H7 (cell line): ENCODE data around the gene DHRSX. TPM values are rescaled to one million over a fixed set of nuclear protein-coding genes. Genes with fewer than 3 reads are reported as not detected.

Experiments used
- DNase-seq: peaks from one replicate; pipeline ENCODE4 v3.0.0; 2012
- H3K27me3 ChIP-seq: 2 replicates; pipeline ENCODE4 v1.6.0; 2011; ENCODE audit warnings: mild to moderate bottlenecking, low read length; ENCODE audit not compliant: control insufficient read depth, insufficient read depth
- H3K36me3 ChIP-seq: replicated peaks from 2 replicates; pipeline ENCODE4 v1.5.1; 2011; ENCODE audit warnings: low read length; ENCODE audit not compliant: control insufficient read depth, insufficient read depth
- H3K4me3 ChIP-seq: 2 replicates; pipeline ENCODE4 v1.5.1; 2011; ENCODE audit warnings: low read depth, mild to moderate bottlenecking, control low read depth, low read length, moderate library complexity; ENCODE audit not compliant: insufficient read depth
- total RNA-seq: library from RNA; depleted of rRNA; stranded (reverse); fragments of >200 nt; shearing (Covaris generic); gene quantifications from 2 replicates; pipeline ENCODE4 v1.2.3, GENCODE V29; 2014

The DHRSX gene
- total RNA-seq, 1 experiment from 2014 or later = 25.5 TPM

GRCh38 chrX:2497961-2498780, 2.6 kb downstream of the DHRSX start:
- Histone ChIP-seq H3K27me3 (no peaks in the 10 kb centered on the region), H3K4me3 (peak overlapping the region; percentile 19; the same call in 1 of the 2 replicates), H3K36me3 (peaks cover 2% of the 10 kb centered on the region; the same call in 1 of the 2 replicates)
- no peak for DNase-seq

DNA sequence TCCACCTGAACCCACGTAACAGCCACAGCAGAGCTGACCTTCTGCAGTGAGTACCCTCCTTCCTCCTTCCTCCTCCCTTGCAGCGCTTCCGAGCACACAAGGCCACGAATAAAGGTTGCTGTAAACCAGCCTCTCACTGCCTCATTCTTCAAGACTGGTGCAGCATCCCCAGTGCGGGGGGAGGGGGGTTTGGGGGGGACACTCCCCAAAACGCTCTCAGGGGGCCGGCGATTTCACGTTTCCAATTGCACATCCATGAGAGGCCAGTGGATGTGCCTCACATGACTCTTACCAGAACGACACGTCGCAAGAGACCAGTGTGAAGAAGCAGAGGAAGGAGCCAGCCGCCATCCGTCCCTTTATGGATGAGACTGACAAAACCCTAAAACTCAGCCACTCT, 5.2 kb downstream of the DHRSX start:
- H3K4me3 ChIP-seq = no peak overlapping the region
- H3K36me3 ChIP-seq = peaks cover 2% of the 10 kb centered on the region; the same call in 1 of the 2 replicates
- no peak for DNase-seq
- no peaks in the 10 kb centered on the region for H3K27me3 ChIP-seq

GRCh38 chrX:2492531-2493218, 8.1 kb downstream of the DHRSX start:
- no peak for DNase-seq
- peaks cover 14% of the 10 kb centered on the region for H3K36me3 ChIP-seq
- no peaks in the 10 kb centered on the region for H3K27me3 ChIP-seq
- no peak overlapping the region for H3K4me3 ChIP-seq

DNA sequence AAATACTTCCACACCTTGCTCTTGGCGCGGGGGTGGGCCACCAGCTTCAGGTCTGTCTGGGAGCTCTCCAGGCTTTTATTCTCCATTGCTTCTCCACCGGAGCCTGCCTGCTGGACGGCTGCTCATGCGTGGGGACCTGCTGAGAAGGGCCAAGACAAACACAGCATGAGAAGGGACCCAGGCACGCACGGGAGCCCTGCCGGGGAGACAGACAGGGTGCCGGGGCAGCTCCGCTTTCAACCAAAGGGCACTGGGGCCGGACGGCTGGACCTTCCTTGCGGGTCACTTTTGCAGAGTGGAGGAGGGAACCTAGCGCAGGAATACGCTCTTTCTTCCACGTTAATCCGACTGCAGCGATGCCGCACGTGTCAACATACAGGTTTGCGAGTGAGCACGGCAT, 10.1 kb downstream of the DHRSX start:
- Histone ChIP-seq H3K4me3 (no peak overlapping the region), H3K36me3 (peaks cover 17% of the 10 kb centered on the region), H3K27me3 (no peaks in the 10 kb centered on the region)
- no peak for DNase-seq

GRCh38 chrX:2489446-2490445, 11.0 kb downstream of the DHRSX start:
- H3K36me3 ChIP-seq = peaks cover 15% of the 10 kb centered on the region
- no peaks in the 10 kb centered on the region for H3K27me3 ChIP-seq
- no peak for DNase-seq
- H3K4me3 ChIP-seq = no peak overlapping the region

DNA sequence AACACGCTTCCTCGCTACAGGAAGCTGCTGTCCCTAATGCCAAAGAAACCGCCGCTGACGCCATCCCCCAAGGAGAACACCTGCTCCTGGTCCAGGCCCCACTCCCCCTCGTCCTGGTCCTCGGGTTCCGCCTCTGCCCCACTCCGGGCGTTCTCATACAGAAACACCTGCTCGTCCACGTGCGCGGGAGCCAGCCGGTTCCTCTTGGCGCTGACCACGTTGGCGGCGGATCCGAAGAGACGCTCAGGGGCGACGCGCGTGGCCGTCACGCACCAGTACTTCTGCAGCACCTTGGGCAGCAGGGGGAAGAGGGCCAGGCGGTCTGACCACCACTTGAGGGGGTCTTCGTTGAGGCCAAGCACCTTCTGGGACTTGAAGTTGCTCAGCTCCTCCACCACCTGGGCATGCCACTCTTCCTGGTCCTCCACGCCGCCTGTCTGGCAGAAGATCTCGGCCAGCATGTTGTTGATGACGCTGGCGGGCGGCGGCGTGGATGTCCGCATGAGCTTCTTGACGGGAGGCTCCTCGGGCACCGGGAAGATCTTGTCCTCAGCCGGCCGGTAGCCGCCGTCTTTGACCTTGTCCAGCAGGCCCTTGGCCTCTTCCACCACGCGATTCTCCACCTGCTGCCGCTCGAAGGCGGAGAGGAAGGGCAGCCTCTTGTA, 12.0 kb downstream of the DHRSX start:
- Histone ChIP-seq H3K4me3 (no peak overlapping the region), H3K36me3 (peaks cover 15% of the 10 kb centered on the region), H3K27me3 (no peaks in the 10 kb centered on the region)
- peak; percentile 30 for DNase-seq

DNA sequence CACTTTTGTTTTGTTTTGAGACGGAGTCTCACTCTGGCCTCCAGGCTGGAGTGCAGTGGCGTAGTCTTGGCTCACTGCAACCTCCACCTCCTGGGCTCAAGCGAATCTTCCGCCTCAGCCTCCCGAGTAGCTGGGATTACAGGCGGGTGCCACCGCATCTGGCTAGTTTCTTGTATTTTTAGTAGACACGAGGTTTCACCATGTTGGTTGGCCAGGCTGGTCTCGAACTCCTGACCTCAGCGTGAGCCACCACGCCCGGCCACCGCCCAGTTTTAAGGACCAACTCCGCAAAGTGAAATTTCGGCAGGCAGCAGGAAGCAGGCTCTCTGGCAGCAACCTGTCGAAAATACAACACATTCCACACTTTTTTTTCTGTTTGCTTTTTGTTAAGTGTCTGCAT, 13.4 kb downstream of the DHRSX start:
- Histone ChIP-seq H3K4me3 (no peak overlapping the region), H3K36me3 (peaks cover 15% of the 10 kb centered on the region), H3K27me3 (no peaks in the 10 kb centered on the region)
- DNase-seq = no peak

DNA sequence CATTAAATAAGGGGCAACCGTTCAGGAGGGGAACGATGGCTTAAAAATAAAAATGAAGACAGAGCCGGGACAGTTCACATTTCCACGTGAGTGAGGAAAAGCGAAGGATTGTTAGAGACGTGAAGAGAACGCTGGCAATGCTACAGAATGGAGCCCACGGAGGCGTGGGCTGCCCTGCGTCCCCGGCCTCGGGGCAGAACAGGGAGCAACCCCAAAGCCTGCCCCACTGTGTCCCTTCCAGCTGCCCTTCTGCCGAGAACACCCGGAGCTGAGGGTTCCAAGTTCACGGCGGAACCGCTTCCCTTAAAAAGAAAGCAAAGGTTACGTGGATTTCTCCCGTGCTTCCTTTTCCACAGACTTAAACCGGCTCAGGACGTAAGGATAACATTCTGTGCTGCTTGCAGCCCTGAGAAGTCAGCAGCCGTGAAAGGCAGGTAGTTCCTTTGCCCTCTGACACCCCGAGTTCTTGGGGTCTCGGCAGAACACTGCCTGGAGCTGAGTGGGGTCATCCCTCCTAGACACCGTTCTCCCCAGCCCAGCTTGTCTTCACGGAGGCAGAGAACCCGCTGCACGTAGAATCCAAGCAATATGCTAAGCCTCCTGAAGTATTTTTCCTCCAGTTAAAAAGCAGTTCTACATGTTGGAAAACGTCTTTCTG, 14.2 kb downstream of the DHRSX start:
- H3K27me3 ChIP-seq = no peaks in the 10 kb centered on the region
- H3K36me3 ChIP-seq = peaks cover 15% of the 10 kb centered on the region
- peak; percentile 33 for DNase-seq
- no peak overlapping the region for H3K4me3 ChIP-seq

- DNase-seq = peak; percentile 43
- peaks cover 15% of the 10 kb centered on the region for H3K36me3 ChIP-seq
- no peak overlapping the region for H3K4me3 ChIP-seq
- no peaks in the 10 kb centered on the region for H3K27me3 ChIP-seq
These were observed 14.9 kb downstream of the DHRSX start for GRCh38 chrX:2485789-2486345.

GRCh38 chrX:2484721-2485648, 15.8 kb downstream of the DHRSX start:
- Histone ChIP-seq H3K4me3 (no peak overlapping the region; the same call in 1 of the 2 replicates), H3K27me3 (no peaks in the 10 kb centered on the region), H3K36me3 (peaks cover 13% of the 10 kb centered on the region)
- DNase-seq = peak; percentile 39

DNA sequence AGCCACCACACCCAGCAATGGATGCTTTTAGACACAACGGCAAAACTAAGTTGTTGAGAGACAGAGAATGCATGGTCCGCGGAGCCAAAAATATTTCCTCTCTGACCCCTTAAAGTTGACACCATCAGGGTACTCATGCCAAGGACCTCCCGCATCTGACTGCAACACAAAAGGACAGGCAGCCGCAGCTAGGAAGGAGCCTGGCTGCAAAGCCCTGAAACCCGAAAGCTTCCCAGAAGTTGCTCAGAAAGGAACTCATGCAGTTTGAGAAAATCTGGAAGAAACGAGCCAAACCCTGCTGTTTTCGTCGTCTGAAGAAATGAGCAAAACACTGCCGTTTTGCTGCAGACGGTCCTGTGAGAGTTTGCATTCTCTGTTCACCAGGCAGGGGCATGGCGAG, 16.5 kb downstream of the DHRSX start:
- Histone ChIP-seq H3K27me3 (no peaks in the 10 kb centered on the region), H3K4me3 (no peak overlapping the region), H3K36me3 (peaks cover 10% of the 10 kb centered on the region)
- no peak for DNase-seq

DNA sequence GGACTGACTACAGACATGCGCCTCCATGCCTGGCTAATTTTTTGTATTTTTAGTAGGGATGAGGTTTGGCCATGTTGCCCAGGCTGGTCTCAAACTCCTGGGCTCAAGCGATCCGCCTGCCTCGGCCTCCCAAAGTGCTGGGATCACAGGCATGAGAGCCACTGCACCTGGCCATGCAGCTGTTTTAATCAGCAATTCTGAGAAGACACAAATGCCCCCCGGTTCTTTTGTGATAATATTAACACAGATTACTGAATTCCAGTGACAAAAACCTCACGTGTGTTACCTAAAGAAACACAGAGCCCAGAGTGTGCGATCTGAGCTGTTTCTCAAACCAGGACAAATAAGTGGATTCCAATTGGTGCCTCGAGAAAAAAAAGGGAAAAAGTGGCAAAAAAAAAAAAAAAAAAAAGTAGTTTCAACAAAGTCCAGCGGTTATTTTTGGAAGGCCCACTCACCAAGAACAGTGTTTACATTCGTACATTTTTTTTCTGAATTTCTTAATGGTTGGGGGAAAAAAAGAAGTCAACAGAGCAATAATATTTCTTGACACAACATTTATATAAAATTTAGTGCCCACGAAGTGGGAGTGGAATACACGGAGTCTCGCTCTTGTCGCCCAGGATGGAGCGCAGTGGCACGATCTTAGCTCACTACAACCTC, 17.2 kb downstream of the DHRSX start:
- H3K36me3 ChIP-seq = peaks cover 8% of the 10 kb centered on the region
- H3K27me3 ChIP-seq = no peaks in the 10 kb centered on the region
- H3K4me3 ChIP-seq = no peak overlapping the region
- no peak for DNase-seq
